Neural cell (in vitro differentiated cells): Measurements from ENCODE around the gene GDPD5. TPM values are rescaled to one million over a fixed set of nuclear protein-coding genes. Genes with fewer than 3 reads are reported as not detected.

Experiments
- H2AFZ ChIP-seq: fragments of 200-600, 300-800 bp; sonication (generic), shearing (Covaris generic); 2 replicates; pipeline ENCODE4 v1.6.0; 2014; ENCODE audit warnings: low read depth, mild to moderate bottlenecking, antibody characterized with exemption, low read length, moderate library complexity
- H3F3A ChIP-seq: fragments of 200-600 bp; shearing (Covaris generic); 2 replicates; pipeline ENCODE4 v1.6.1; 2016; ENCODE audit warnings: mild to moderate bottlenecking, moderate library complexity, mixed read lengths, antibody characterized with exemption, low read length; ENCODE audit not compliant: insufficient read depth, poor library complexity, severe bottlenecking
- H3K27ac ChIP-seq: fragments of 200-600, 300-800 bp; sonication (generic), shearing (Covaris generic); 2 replicates; pipeline ENCODE4 v1.5.1; 2014; ENCODE audit warnings: mild to moderate bottlenecking, low read length, moderate library complexity
- H3K27me3 ChIP-seq: fragments of 300-800, 200-600 bp; sonication (generic), shearing (Covaris generic); 2 replicates; pipeline ENCODE4 v1.6.0; 2014; ENCODE audit warnings: mild to moderate bottlenecking, low read depth, low read length, moderate library complexity; ENCODE audit not compliant: insufficient read depth
- H3K36me3 ChIP-seq: fragments of 300-800, 200-600 bp; sonication (generic), shearing (Covaris generic); 2 replicates; pipeline ENCODE4 v1.5.1; 2014; ENCODE audit warnings: mild to moderate bottlenecking, antibody characterized with exemption, low read length, moderate library complexity; ENCODE audit not compliant: insufficient read depth
- H3K4me2 ChIP-seq: fragments of 300-800, 200-600 bp; sonication (generic), shearing (Covaris generic); 2 replicates; pipeline ENCODE4 v1.6.0; 2014; ENCODE audit warnings: mild to moderate bottlenecking, low read length
- H3K4me3 ChIP-seq: fragments of 300-800, 200-600 bp; sonication (generic), shearing (Covaris generic); 2 replicates; pipeline ENCODE4 v1.5.1; 2014; ENCODE audit warnings: mild to moderate bottlenecking, low read length, moderate library complexity
- H3K79me2 ChIP-seq: fragments of 200-600 bp; shearing (Covaris generic); replicated peaks from 2 replicates; pipeline ENCODE4 v1.6.0; 2014; ENCODE audit warnings: mild to moderate bottlenecking, low read length, moderate library complexity; ENCODE audit not compliant: insufficient read depth
- H3K9ac ChIP-seq: fragments of 300-800, 200-600 bp; sonication (generic), shearing (Covaris generic); 2 replicates; pipeline ENCODE4 v1.6.1; 2016; ENCODE audit warnings: mild to moderate bottlenecking, low read length, mixed read lengths
- H3K9me2 ChIP-seq: fragments of 200-600 bp; shearing (Covaris generic); 2 replicates; pipeline ENCODE4 v1.6.1; 2016; ENCODE audit warnings: mild to moderate bottlenecking, low read length, mixed read lengths; ENCODE audit not compliant: insufficient read depth
- H3K9me3 ChIP-seq: fragments of 200-600, 300-800 bp; sonication (generic), shearing (Covaris generic); 2 replicates; pipeline ENCODE4 v1.6.1; 2016; ENCODE audit warnings: mild to moderate bottlenecking, mixed run types, low read length, moderate library complexity, mixed read lengths
- H4K20me1 ChIP-seq: fragments of 200-600 bp; shearing (Covaris generic); 2 replicates; pipeline ENCODE4 v1.6.1; 2016; ENCODE audit warnings: mild to moderate bottlenecking, mixed run types; ENCODE audit not compliant: insufficient read depth
- EP300 ChIP-seq: fragments of 450-650 bp; conservative IDR thresholded peaks from 2 replicates; pipeline ENCODE4 v1.6.1; 2014; ENCODE audit warnings: antibody characterized with exemption, mild to moderate bottlenecking, moderate library complexity; ENCODE audit not compliant: poor library complexity, severe bottlenecking
- EZH2 ChIP-seq: fragments of 200-600, 300-800 bp; shearing (Covaris generic), sonication (generic); IDR thresholded peaks from 2 replicates; pipeline ENCODE4 v1.6.1; 2014; ENCODE audit warnings: antibody characterized with exemption, low read length, borderline replicate concordance, mild to moderate bottlenecking; ENCODE audit not compliant: insufficient read depth, poor library complexity, severe bottlenecking
- MXI1 ChIP-seq: fragments of 450-650 bp; conservative IDR thresholded peaks from 2 replicates; pipeline ENCODE4 v1.6.1; 2014; ENCODE audit warnings: antibody characterized with exemption, mild to moderate bottlenecking; ENCODE audit not compliant: poor library complexity, severe bottlenecking
- POLR2AphosphoS5 ChIP-seq: IDR thresholded peaks from 2 replicates; pipeline ENCODE4 v1.6.1; 2012
- RAD21 ChIP-seq: fragments of 450-650 bp; conservative IDR thresholded peaks from 2 replicates; pipeline ENCODE4 v1.6.1; 2014; ENCODE audit warnings: antibody characterized with exemption, mild to moderate bottlenecking, moderate library complexity
- SMC3 ChIP-seq: fragments of 450-650 bp; conservative IDR thresholded peaks from 2 replicates; pipeline ENCODE4 v1.6.1; 2014; ENCODE audit warnings: antibody characterized with exemption, mild to moderate bottlenecking, moderate library complexity; ENCODE audit not compliant: poor library complexity
- TAF1 ChIP-seq: IDR thresholded peaks from 2 replicates; pipeline ENCODE4 v1.6.1; 2012; ENCODE audit warnings: low read depth
- polyA plus RNA-seq: library from polyadenylated mRNA; depleted of rRNA; stranded (reverse); fragments of >200 nt; gene quantifications from 2 replicates; pipeline ENCODE4 v1.2.3, GENCODE V29; 2014
- TF ChIP-seq, protein P1 (sequence below): fragments of 450-650 bp; IDR thresholded peaks from 2 replicates; pipeline ENCODE4 v1.5.1; 2014; ENCODE audit warnings: antibody characterized with exemption, mild to moderate bottlenecking, moderate library complexity; ENCODE audit not compliant: poor library complexity, severe bottlenecking
- TF ChIP-seq, protein P2 (sequence below): IDR thresholded peaks from 2 replicates; pipeline ENCODE4 v1.6.1; 2012; ENCODE audit warnings: borderline replicate concordance

The GDPD5 gene
- polyA plus RNA-seq, 1 donor from 2014 or later = 19.2 TPM

DNA sequence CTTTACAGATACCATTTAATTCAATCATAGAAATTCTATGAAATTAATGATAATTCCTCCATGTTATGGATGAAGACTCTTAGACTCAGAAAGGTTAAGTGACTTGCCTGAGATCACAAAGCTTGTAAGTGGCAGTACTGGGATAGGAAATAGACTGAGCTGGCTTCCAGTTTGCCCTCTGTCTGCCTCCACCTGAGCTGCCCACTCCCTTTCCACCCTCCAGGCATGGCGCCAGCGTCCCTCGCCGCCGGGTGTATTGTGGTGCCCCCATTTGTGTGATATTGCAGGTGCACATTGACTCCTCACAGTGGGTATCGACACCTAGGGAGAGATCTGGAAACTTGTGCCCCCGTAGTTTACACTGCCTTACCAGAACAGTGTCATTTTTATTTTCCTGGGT lies 135.8 kb downstream of the GDPD5 start:
- no peaks in the 10 kb centered on the region for H3K79me2 ChIP-seq
- no peaks in the 10 kb centered on the region for H4K20me1 ChIP-seq
- H3K4me3 ChIP-seq = no peak overlapping the region
- no peak overlapping the region for H3K4me2 ChIP-seq
- H3K27ac ChIP-seq = no peak overlapping the region
- no peaks in the 10 kb centered on the region for H3K9me3 ChIP-seq
- no peaks in the 10 kb centered on the region for H3K9me2 ChIP-seq
- H3F3A ChIP-seq = no peaks in the 10 kb centered on the region
- H3K36me3 ChIP-seq = no peaks in the 10 kb centered on the region
- no peak overlapping the region for H3K9ac ChIP-seq
- no peaks in the 10 kb centered on the region for H3K27me3 ChIP-seq
- TF ChIP-seq TAF1 (no peak), SMC3 (no peak), MXI1 (no peak), RAD21 (no peak), EP300 (no peak), EZH2 (no peak), POLR2AphosphoS5 (no peak)
- TF ChIP-seq, protein P1, sequence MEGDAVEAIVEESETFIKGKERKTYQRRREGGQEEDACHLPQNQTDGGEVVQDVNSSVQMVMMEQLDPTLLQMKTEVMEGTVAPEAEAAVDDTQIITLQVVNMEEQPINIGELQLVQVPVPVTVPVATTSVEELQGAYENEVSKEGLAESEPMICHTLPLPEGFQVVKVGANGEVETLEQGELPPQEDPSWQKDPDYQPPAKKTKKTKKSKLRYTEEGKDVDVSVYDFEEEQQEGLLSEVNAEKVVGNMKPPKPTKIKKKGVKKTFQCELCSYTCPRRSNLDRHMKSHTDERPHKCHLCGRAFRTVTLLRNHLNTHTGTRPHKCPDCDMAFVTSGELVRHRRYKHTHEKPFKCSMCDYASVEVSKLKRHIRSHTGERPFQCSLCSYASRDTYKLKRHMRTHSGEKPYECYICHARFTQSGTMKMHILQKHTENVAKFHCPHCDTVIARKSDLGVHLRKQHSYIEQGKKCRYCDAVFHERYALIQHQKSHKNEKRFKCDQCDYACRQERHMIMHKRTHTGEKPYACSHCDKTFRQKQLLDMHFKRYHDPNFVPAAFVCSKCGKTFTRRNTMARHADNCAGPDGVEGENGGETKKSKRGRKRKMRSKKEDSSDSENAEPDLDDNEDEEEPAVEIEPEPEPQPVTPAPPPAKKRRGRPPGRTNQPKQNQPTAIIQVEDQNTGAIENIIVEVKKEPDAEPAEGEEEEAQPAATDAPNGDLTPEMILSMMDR = no peak
- TF ChIP-seq, protein P2, sequence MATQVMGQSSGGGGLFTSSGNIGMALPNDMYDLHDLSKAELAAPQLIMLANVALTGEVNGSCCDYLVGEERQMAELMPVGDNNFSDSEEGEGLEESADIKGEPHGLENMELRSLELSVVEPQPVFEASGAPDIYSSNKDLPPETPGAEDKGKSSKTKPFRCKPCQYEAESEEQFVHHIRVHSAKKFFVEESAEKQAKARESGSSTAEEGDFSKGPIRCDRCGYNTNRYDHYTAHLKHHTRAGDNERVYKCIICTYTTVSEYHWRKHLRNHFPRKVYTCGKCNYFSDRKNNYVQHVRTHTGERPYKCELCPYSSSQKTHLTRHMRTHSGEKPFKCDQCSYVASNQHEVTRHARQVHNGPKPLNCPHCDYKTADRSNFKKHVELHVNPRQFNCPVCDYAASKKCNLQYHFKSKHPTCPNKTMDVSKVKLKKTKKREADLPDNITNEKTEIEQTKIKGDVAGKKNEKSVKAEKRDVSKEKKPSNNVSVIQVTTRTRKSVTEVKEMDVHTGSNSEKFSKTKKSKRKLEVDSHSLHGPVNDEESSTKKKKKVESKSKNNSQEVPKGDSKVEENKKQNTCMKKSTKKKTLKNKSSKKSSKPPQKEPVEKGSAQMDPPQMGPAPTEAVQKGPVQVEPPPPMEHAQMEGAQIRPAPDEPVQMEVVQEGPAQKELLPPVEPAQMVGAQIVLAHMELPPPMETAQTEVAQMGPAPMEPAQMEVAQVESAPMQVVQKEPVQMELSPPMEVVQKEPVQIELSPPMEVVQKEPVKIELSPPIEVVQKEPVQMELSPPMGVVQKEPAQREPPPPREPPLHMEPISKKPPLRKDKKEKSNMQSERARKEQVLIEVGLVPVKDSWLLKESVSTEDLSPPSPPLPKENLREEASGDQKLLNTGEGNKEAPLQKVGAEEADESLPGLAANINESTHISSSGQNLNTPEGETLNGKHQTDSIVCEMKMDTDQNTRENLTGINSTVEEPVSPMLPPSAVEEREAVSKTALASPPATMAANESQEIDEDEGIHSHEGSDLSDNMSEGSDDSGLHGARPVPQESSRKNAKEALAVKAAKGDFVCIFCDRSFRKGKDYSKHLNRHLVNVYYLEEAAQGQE = no peak
- no peak overlapping the region for H2AFZ ChIP-seq

DNA sequence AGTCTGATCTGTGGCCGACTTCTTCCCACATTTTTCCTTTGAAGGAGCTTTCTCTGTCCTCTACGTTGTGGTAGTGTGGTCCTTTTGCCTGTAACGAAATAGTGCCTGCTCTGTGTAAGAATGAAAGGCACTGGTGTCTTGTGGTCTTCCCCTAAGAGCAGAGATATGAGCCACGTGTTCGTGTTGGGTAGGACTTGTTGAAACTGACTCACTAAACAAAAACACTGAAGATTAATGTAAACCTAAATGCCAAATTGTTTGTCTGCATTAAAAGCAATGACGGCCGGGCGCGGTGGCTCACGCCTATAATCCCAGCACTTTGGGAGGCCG lies 136.5 kb downstream of the GDPD5 start:
- Histone ChIP-seq H3K9me2 (no peaks in the 10 kb centered on the region), H3K4me2 (no peak overlapping the region), H3K79me2 (no peaks in the 10 kb centered on the region), H2AFZ (no peak overlapping the region), H3K27ac (no peak overlapping the region), H3K36me3 (no peaks in the 10 kb centered on the region), H3K9me3 (no peaks in the 10 kb centered on the region), H4K20me1 (no peaks in the 10 kb centered on the region), H3K27me3 (no peaks in the 10 kb centered on the region), H3F3A (no peaks in the 10 kb centered on the region), H3K4me3 (no peak overlapping the region), H3K9ac (no peak overlapping the region)
- TF ChIP-seq MXI1 (no peak), POLR2AphosphoS5 (no peak), EZH2 (no peak), EP300 (no peak), TAF1 (no peak), RAD21 (no peak), SMC3 (no peak)
- TF ChIP-seq, protein P1 = no peak
- TF ChIP-seq, protein P2 = no peak
